Measurements from ENCODE around the gene RFTN1.

Gene RFTN1

DNA sequence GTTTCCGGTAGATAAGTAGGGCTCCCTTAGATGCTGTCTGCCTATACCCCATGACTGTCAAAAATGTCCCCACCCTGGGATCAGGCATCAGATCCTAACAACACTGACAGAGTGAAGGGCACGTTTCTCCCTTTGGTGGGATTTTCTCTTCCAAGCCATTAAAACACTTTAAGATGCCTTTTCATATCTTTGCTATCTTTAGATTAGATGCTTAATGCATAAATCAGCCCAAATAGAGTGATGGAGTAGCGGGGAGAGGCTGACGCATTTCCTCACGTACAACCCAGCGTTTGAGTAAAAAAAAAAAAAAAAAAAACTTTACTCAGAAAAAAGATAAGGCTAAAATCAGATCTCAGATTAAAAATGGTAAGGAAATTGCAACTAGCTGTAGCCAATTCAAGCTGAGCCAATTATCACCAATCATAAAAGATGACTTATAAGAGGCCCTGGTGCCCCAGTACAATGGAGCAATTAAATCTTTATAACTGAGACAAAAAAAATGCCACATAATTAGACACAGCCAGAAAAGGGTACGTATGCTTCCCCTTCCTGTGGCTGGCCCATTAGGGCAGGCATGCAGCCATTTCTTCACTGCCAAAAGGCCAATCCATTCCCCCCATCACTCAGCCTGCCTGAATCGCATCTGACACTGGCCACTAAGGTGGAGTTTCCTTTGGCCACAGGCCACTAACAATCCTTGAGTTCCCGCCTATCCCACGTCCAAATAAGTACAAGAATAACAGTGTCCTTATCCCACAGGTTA is 45.0 kb downstream of the RFTN1 start:
- TF ChIP-seq GATA1 (IDR thresholded peaks at IDR 0.05; ENCODE audit: low read depth, low read length) (no peak), POLR2A (IDR thresholded peaks at IDR 0.05; ENCODE audit: low read length) (no peak)
- DNase-seq: no peak

DNA sequence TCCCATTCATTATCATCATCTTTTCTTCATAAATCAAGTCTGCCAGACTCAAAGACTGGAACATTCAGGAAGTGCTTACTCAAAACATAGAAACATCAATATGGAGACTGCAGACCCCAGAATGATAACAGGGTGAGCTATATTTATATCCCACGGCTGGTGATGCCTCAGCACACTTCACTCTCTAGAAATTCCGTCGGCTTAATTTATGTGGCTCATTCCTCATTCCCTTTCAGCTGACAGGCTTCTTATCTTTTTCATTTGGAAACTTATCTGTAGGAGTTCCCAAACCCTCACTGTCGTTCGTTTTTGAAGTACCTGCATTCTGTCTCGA is 45.5 kb downstream of the RFTN1 start:
- TF ChIP-seq POLR2A (IDR thresholded peaks at IDR 0.05; ENCODE audit: low read length): no peak
- TF ChIP-seq GATA1 (IDR thresholded peaks at IDR 0.05; ENCODE audit: low read depth, low read length): no peak
- no peak for DNase-seq

DNA sequence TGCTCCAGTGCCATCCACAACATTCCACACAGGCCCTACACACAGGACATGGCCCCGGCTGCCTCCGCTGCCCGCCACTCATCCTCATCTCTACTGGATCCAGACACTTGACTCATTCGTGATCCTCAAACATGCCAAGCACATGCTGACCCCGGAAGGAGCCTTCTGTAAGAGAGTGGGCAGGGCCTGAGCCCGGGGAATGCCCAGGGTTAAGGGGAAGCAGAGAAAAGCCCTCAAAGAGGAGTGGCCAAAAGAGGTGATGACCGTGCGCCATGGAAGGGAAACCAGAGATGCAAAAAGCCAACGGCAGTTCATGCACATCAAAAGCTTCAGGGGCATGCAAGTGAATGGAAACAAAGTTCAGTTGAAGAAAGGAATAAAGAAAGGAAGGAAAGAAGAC is 46.1 kb downstream of the RFTN1 start:
- DNase-seq: no peak
- no peak for TF ChIP-seq POLR2A (IDR thresholded peaks at IDR 0.05; ENCODE audit: low read length)
- no peak for TF ChIP-seq GATA1 (IDR thresholded peaks at IDR 0.05; ENCODE audit: low read depth, low read length)

DNA sequence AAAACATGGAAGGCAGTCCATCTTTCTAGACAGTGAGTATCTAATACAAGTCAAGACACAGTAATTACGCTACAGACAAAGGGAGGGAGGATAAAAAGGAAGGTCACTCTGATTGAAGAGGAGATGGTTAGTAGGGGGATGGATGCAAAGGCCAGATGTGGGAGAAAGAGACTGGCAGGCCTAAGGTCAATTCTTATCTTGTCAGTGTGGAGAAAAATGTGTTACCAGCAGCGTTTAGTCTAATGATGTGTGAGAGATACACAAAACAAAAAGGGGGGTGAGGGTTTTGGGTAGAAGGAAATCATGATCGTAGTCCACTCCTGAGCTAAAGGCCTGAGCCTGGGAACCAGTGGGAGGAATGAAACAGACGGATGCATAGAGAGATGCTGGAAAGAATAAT is 46.7 kb downstream of the RFTN1 start:
- no peak for TF ChIP-seq POLR2A (IDR thresholded peaks at IDR 0.05; ENCODE audit: low read length)
- TF ChIP-seq GATA1 (IDR thresholded peaks at IDR 0.05; ENCODE audit: low read depth, low read length): no peak

DNA sequence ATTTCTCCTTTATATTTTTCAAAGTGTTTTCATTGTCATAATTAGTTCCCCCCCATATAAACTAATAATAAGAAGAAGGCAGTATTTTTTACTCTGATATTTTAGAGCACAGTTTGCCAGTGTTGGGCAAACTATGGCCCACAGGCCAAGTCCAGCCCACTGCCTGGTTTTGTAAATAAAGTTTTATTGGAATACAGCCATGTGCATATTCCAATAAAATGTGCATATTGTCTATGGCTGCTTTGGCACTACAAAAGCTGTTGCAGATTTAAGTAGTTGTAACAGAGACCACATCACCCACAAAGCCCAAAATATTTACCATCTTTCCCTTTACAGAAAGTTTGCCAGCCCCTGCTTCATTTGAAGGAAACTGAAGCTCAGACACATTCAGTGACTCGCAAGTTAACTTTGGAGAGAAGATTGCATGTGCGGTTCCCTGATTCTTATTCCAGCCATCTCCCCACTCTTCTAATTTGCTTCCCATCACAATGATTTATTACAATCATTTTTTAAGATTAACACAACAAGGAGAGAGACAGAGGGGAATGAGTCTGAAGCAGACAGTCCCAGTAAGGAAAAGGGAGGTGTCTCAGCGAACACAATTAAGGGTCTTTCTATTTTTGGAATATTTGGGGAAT is 48.9 kb downstream of the RFTN1 start:
- TF ChIP-seq POLR2A (IDR thresholded peaks at IDR 0.05; ENCODE audit: low read length) (no peak), GATA1 (IDR thresholded peaks at IDR 0.05; ENCODE audit: low read depth, low read length) (no peak)
- no peak for DNase-seq

More for the DNA sequence above, 46.7 kb downstream of the RFTN1 start:
- DNase-seq: no peak

DNA sequence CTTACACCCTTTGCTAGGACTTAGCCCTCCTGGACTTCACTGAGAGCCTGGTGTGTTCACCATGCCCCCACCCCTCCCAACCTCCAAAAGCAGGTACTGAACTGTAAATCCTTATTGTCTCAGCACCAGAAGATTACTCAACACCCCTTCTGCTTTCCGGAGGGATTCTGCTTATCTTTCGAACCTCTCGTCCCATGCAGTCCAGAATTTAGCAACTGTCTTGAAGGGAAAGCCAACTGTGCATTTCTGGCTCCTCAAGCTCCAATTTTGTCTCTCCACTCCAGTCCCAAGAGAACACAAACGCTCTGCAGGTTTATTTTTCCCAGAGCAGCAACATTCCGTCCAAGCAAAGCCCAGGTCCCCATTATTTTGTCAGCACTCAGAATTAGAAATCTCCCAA is 49.6 kb downstream of the RFTN1 start:
- TF ChIP-seq GATA1 (IDR thresholded peaks at IDR 0.05; ENCODE audit: low read depth, low read length) (no peak), POLR2A (IDR thresholded peaks at IDR 0.05; ENCODE audit: low read length) (no peak)
- DNase-seq: no peak

DNA sequence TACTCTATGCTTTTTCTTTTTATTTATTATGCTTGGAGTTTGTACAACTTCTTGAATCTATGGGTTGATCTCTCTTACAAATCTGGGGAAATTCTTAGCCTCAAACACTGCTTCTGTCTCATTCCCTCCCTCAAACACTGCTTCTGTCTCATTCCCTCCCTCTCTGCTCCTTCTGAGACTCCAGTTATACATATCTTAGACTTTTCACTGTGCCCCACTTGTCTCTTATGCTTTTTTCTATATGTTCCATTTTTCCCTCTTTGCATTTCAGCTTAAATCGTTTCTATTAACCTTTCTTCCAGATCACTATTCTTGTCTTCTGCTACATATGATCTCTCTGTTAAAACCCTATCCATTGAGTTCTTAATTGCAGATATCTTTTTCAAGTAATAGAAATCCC is 50.4 kb downstream of the RFTN1 start:
- TF ChIP-seq GATA1 (IDR thresholded peaks at IDR 0.05; ENCODE audit: low read depth, low read length) (no peak), POLR2A (IDR thresholded peaks at IDR 0.05; ENCODE audit: low read length) (no peak)
- no peak for DNase-seq

DNA sequence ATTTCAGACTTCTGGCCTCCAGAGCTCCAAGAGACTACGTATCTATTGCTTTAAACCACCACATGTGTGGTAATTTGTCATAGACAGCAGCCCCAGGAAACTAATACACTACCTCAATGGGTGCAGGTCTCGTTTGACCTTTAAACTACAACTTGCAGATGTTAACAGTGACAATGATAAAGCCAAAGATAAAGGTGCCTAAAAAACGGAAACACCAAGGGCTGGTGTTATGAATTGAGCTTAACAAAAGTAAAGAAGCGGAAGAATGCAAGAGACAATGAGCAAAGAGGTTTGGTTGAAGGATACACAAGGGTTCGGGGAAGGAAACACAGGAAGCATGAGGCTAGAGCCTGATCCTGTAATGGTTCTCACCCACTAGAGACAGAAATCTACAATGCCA is 50.8 kb downstream of the RFTN1 start:
- no peak for TF ChIP-seq GATA1 (IDR thresholded peaks at IDR 0.05; ENCODE audit: low read depth, low read length)
- TF ChIP-seq POLR2A (IDR thresholded peaks at IDR 0.05; ENCODE audit: low read length): no peak
- DNase-seq: no peak

DNA sequence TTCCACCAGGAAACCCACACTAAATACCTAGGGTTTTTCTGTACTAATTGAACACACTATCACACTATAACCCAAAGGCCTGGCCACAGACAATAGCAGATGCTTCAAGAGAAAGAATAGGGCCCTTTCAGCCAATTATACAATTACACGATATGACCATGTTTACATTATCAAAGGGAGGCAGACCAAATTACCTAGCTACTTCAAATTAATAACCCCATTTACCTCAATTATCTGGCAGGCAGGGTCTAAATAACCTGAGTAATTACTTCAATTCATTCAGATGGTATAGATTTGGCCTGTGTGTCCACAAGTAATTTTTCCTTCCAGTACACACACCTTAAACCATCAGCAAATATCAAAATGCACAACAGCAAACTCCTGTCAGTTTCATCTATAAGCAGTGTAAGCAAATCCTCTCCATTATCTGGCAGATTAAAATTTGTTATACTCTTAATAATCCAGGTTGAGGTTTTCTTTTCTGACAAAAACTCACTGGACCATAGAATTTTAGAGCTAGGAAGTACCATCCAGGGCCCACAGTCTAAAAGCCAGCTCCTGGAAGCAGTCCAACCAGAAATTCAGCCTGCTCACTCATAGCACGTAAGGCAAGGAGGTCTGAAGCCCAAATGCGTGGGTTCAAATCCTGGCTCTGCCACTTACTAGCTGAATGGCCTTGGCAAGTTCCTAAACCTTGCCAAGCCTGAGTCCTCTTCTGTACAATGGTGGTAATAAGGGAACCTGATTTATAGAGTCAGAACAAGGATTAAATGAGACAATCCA is 51.8 kb downstream of the RFTN1 start:
- no peak for DNase-seq
- TF ChIP-seq GATA1 (IDR thresholded peaks at IDR 0.05; ENCODE audit: low read depth, low read length): no peak

DNA sequence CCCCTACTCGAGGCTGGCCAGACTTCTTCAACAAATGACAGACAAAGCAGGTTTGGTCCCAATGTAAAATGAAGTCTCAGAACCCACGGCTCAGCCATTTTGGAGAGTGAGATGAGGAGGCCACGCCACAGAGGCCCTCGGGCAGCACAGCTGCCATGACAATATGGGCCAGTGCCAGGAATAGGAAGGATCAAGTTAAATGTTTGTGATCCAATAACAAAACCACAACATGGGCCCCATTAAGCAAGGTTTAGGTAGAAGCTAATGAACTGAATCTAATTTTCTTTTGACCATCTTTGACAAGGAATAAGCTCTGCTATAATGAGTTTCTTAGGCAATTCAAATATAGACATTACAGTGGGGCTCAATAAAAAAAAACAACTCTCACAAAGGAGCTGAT is 52.6 kb downstream of the RFTN1 start:
- DNase-seq: no peak
- TF ChIP-seq POLR2A (IDR thresholded peaks at IDR 0.05; ENCODE audit: low read length): no peak
- no peak for TF ChIP-seq GATA1 (IDR thresholded peaks at IDR 0.05; ENCODE audit: low read depth, low read length)

DNA sequence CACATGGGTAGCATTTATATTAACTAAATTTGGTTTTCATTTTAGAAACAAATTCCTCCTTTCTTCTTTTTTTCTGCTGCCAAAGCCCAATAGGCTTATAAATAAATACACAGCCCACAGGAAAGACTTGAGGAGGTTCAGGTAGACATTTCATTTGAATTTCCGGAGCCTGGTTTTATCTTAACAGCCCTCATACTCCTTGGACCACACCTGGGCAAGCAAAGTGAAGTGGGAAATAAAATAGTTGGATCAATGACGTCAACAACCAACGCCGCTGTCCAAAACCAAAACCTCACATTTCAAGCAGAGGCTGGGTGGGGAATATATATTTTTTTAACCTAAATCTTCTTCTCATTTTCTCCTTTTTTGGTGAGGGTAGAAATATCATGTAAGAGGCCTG is 53.2 kb downstream of the RFTN1 start:
- TF ChIP-seq GATA1 (IDR thresholded peaks at IDR 0.05; ENCODE audit: low read depth, low read length) (no peak), POLR2A (IDR thresholded peaks at IDR 0.05; ENCODE audit: low read length) (no peak)
- DNase-seq: no peak

DNA sequence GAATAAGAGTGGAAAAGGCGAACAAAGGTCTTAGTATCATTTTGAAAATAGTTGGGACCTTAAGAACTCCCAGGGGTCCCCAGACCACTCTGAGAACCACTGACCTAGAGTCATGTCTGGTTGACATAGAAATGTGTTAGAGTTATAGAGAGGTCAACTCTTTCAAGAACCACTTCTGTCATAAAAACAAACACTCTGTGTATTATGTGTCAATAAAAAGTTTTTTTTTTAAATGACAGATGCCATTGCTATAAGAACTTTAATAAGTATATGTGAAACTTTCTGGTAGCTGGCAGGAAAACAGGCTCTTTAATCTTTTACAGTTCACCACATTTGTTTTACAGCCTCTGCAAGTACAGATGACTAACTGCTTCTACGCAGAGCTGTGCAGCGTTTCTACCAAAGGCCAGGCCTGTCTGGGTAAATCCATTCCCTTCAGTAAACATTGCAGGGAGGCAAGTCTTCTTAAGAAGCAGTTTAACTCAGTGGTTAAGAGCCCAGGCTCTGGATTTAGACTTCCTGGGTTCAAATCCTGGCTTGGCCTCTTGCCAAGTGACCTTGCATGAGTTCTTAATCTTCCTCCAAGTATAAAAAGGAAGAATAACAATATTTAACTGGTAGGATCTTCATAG is 56.6 kb downstream of the RFTN1 start:
- no peak for DNase-seq
- no peak for TF ChIP-seq POLR2A (IDR thresholded peaks at IDR 0.05; ENCODE audit: low read length)
- no peak for TF ChIP-seq GATA1 (IDR thresholded peaks at IDR 0.05; ENCODE audit: low read depth, low read length)

DNA sequence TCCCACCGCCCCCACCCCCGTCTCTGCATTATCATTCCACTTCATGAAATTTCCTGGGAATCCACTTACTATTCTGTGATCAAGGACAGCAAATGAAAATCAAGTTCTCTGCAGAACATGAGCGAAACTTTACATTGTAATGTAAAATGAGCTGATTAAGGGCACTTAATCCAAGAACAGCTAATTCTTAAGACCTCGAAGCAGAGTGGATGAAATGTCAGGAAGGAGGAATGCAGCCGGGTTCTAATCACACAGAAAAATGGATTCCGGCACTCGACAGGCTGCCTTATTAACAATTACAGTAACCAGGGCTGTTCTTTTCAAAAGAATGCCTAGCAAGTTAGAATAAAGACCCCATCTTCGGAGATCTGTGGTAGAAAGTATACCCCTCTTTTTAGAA is 57.5 kb downstream of the RFTN1 start:
- no peak for TF ChIP-seq GATA1 (IDR thresholded peaks at IDR 0.05; ENCODE audit: low read depth, low read length)
- no peak for TF ChIP-seq POLR2A (IDR thresholded peaks at IDR 0.05; ENCODE audit: low read length)
- DNase-seq: no peak

DNA sequence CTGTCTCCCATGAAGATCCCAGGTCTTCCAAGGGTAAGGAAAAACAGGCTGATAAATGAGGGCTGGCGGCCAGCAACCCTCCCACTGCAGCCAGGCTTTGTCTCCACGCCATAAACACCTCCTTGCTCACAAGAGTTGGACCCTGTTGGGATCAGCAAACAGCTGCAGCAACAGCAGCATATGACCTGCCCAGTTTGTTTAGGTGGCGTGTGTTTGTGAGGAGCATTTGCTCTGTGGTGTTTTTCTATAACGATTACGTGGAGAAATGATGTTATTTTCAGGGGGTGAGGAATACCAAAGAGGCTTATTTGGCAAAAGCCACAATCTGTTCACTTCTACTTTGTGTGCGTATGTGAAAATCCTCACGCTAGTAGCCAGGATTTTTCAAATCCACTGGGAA is 58.5 kb downstream of the RFTN1 start:
- no peak for DNase-seq
- no peak for TF ChIP-seq POLR2A (IDR thresholded peaks at IDR 0.05; ENCODE audit: low read length)
- no peak for TF ChIP-seq GATA1 (IDR thresholded peaks at IDR 0.05; ENCODE audit: low read depth, low read length)
